CD4-positive, alpha-beta T cell (primary cell): Measurements from ENCODE around the gene BTAF1. TPM values are rescaled to one million over a fixed set of nuclear protein-coding genes. Genes with fewer than 3 reads are reported as not detected.

ENCODE experiments used
- ATAC-seq: fragments of 200-7000 bp; cut with Tn5 transposase; one replicate; pipeline ENCODE4 v1.10.0; 2022; ENCODE audit warnings: mild to moderate bottlenecking; ENCODE audit not compliant: poor library complexity
- CTCF ChIA-PET: fragments of 350-600 bp; sonication (Branson Sonifier 250); formaldehyde crosslinking; loops from one replicate; lab custom pipeline; 2021; ENCODE audit warnings: antibody characterized with exemption, inconsistent platforms; lab: Charles Lee
- POLR2A ChIA-PET: fragments of 350-600 bp; sonication (Branson Sonifier 250); formaldehyde crosslinking; loops from one replicate; lab custom pipeline; 2021; ENCODE audit warnings: antibody characterized with exemption, inconsistent platforms; lab: Charles Lee
- DNase-seq, 14 experiments: peaks; one replicate each; pipeline ENCODE4 v3.0.0-alpha.2; 2013 to 2020; ENCODE audit warnings: mixed read lengths in 2 of 14
- H3K27ac ChIP-seq, 2 donors: one replicate each; pipeline versions ENCODE4 v1.5.1 to v1.7.0; 2013; ENCODE audit warnings: low read length in 2 of 2, low read depth in 1 of 2, mild to moderate bottlenecking in 1 of 2
- H3K27me3 ChIP-seq, 2 experiments: 1 replicate in 1 of 2; 2 replicates in 1 of 2; pipeline versions ENCODE4 v1.6.1 to v1.7.0; 2013; ENCODE audit warnings: low read length in 2 of 2, control low read depth in 1 of 2, mild to moderate bottlenecking in 1 of 2, moderate library complexity in 1 of 2; ENCODE audit not compliant: insufficient read depth in 2 of 2, control insufficient read depth in 1 of 2
- H3K36me3 ChIP-seq: one replicate; pipeline ENCODE4 v1.6.1; 2013; ENCODE audit warnings: low read length, control low read depth; ENCODE audit not compliant: insufficient read depth
- H3K4me1 ChIP-seq: one replicate; pipeline ENCODE4 v1.6.1; 2013; ENCODE audit warnings: low read length, control low read depth; ENCODE audit not compliant: insufficient read depth
- H3K4me3 ChIP-seq: one replicate; pipeline ENCODE4 v1.5.1; 2013; ENCODE audit warnings: mild to moderate bottlenecking, low read length, moderate library complexity
- H3K9me3 ChIP-seq, 2 experiments: 1 replicate in 1 of 2; 2 replicates in 1 of 2; pipeline versions ENCODE4 v1.6.1 to v1.7.0; 2013; ENCODE audit warnings: low read length in 2 of 2, mild to moderate bottlenecking in 2 of 2, control low read depth in 1 of 2, moderate library complexity in 1 of 2; ENCODE audit not compliant: control insufficient read depth in 1 of 2, insufficient read depth in 1 of 2
- H3K27ac Mint-ChIP-seq: one replicate; pipeline ENCODE4 v1.8.0; 2020; ENCODE audit warnings: mixed read lengths
- H3K27me3 Mint-ChIP-seq: one replicate; pipeline ENCODE4 v1.8.0; 2021; ENCODE audit warnings: mixed read lengths
- H3K36me3 Mint-ChIP-seq: one replicate; pipeline ENCODE4 v1.8.0; 2021; ENCODE audit warnings: low read depth, mixed read lengths
- H3K4me1 Mint-ChIP-seq: one replicate; pipeline ENCODE4 v1.8.0; 2021; ENCODE audit warnings: low read depth, mixed read lengths
- H3K4me3 Mint-ChIP-seq: one replicate; pipeline ENCODE4 v1.8.0; 2020; ENCODE audit warnings: mild to moderate bottlenecking, mixed read lengths
- H3K9me3 Mint-ChIP-seq: one replicate; pipeline ENCODE4 v1.8.0; 2020; ENCODE audit warnings: mixed read lengths
- CTCF ChIP-seq: fragments of 200-600 bp; IDR thresholded peaks from one replicate; pipeline ENCODE4 v1.8.0; 2022; ENCODE audit warnings: antibody characterized with exemption, mild to moderate bottlenecking
- intact Hi-C, 2 experiments: fragments of 100-400 bp; cut with DNase I in 1 of 2; cut with micrococcal nuclease in 1 of 2; formaldehyde crosslinking; loops; one replicate each; pipeline versions ENCODE4 v1.15.1 to v1.9.0; 2023 to 2025; cut with DNase I, micrococcal nuclease
- total RNA-seq, 174 experiments: library from RNA in 2 of 174; stranded (reverse) in 2 of 174; gene quantifications; one replicate each; pipeline ENCODE4 v1.2.3 and lab custom pipeline; 2021 to 2026

BTAF1 gene
- total RNA-seq, 2 experiments from 2014 or later = 80.8 to 85.8 TPM

DNA sequence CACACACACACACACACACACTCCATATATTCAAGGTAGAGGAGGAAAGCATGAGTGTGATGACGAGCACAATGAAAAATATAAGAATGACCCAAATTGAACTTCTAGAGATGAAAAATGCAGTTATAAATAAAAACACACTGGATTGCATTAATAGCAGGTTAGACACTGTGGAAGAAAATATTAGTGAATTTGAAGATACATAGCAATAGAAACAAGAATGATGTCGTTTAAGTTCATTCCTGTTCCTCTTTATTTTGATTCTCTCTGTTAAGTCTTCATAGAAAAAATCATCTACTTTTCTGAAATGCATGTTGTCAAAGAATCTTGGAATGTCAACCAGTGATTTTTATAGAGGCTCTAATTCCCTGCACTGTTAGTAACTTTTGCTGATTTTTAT lies 78.4 kb downstream of the BTAF1 start:
- Mint-ChIP-seq H3K9me3 (peaks cover 5% of the 10 kb centered on the region), H3K27ac (no peak overlapping the region), H3K36me3 (peaks cover 91% of the 10 kb centered on the region), H3K4me3 (no peak overlapping the region), H3K4me1 (no peaks in the 10 kb centered on the region), H3K27me3 (no peaks in the 10 kb centered on the region)
- no peak for TF ChIP-seq CTCF
- Histone ChIP-seq H3K9me3 (no peaks in the 10 kb centered on the region), H3K36me3 (peaks cover 21% of the 10 kb centered on the region), H3K4me3 (no peak overlapping the region), H3K27ac (no peak overlapping the region), H3K27me3 (no peaks in the 10 kb centered on the region), H3K4me1 (no peaks in the 10 kb centered on the region)
- no peak for ATAC-seq
- POLR2A ChIA-PET = no interaction called here
- intact Hi-C loops = no loop called here
- CTCF ChIA-PET = no interaction called here
- no peak for DNase-seq

GRCh38 chr10:92003258-92003657 lies 79.7 kb downstream of the BTAF1 start:
- Histone ChIP-seq H3K4me1 (peaks cover 1% of the 10 kb centered on the region), H3K27me3 (no peaks in the 10 kb centered on the region), H3K36me3 (peaks cover 20% of the 10 kb centered on the region), H3K9me3 (no peaks in the 10 kb centered on the region), H3K4me3 (no peak overlapping the region), H3K27ac (no peak overlapping the region)
- ChIA-PET CTCF (interaction anchor here (0.7 kb wide), 1 partner anchor 350 kb away, joined by 3 read pairs; no protein-coding TSS in a partner anchor), POLR2A (interaction anchor here (0.6 kb wide), 1 partner anchor 20 kb away, joined by 3 read pairs; no protein-coding TSS in a partner anchor)
- Mint-ChIP-seq H3K9me3 (peaks cover 5% of the 10 kb centered on the region), H3K4me3 (no peak overlapping the region), H3K36me3 (peaks cover 84% of the 10 kb centered on the region), H3K27ac (no peak overlapping the region), H3K4me1 (no peaks in the 10 kb centered on the region), H3K27me3 (no peaks in the 10 kb centered on the region)
- ATAC-seq (no peak), DNase-seq (no peak)
- no peak for TF ChIP-seq CTCF
- intact Hi-C loops = no loop called here

- Histone ChIP-seq H3K27me3 (no peaks in the 10 kb centered on the region), H3K4me3 (no peak overlapping the region), H3K27ac (no peak overlapping the region), H3K9me3 (no peaks in the 10 kb centered on the region), H3K4me1 (peaks cover 4% of the 10 kb centered on the region), H3K36me3 (peaks cover 27% of the 10 kb centered on the region)
- ATAC-seq (no peak), DNase-seq (no peak)
- H3K4me3 Mint-ChIP-seq = no peak overlapping the region
- no peaks in the 10 kb centered on the region for H3K27me3 Mint-ChIP-seq
- peaks cover 5% of the 10 kb centered on the region for H3K9me3 Mint-ChIP-seq
- TF ChIP-seq CTCF = no peak
- intact Hi-C loops = no loop called here
- peaks cover 82% of the 10 kb centered on the region for H3K36me3 Mint-ChIP-seq
- ChIA-PET POLR2A (no interaction called here), CTCF (no interaction called here)
- no peak overlapping the region for H3K27ac Mint-ChIP-seq
- peaks cover 6% of the 10 kb centered on the region for H3K4me1 Mint-ChIP-seq
Observed at GRCh38 chr10:92005978-92006377, 82.4 kb downstream of the BTAF1 start.
